Measurements from ENCODE around the gene HIRA. TPM values are rescaled to one million over a fixed set of nuclear protein-coding genes. Genes with fewer than 3 reads are reported as not detected.
"Not testable (repeated sequence)": the region's sequence is repeated elsewhere in the genome, so short reads cannot be mapped to it uniquely, and the experiment has no call there.

Gene HIRA
- total RNA-seq, 1 experiment from 2014 or later: 27.0 TPM

- DNase-seq (ENCODE audit: low read depth): no peak
Measured at GRCh38 chr22:19440411-19441195, 9.1 kb upstream of the HIRA start.

GRCh38 chr22:19438298-19438697, 6.8 kb upstream of the HIRA start:
- no peak for DNase-seq (ENCODE audit: low read depth)

GRCh38 chr22:19436444-19437161, 5.1 kb upstream of the HIRA start:
- DNase-seq (ENCODE audit: low read depth): not testable (repeated sequence)

- no peak for DNase-seq (ENCODE audit: low read depth)
Measured at GRCh38 chr22:19434829-19435580, 3.5 kb upstream of the HIRA start.

GRCh38 chr22:19434401-19434800, 2.9 kb upstream of the HIRA start:
- DNase-seq (ENCODE audit: low read depth): no peak

- DNase-seq (ENCODE audit: low read depth): peak; percentile 94
Measured at GRCh38 chr22:19432133-19432851, 759 bp upstream of the HIRA start, which contains the start of gene MRPL40. Gene MRPL40 (plus strand): TSS chr22:19432545. CDS start chr22:19432555, 10 bp downstream.

- DNase-seq (ENCODE audit: low read depth): peak; percentile 31
Measured at GRCh38 chr22:19430890-19431541, 517 bp downstream of the HIRA start.

- peak; percentile 60 for DNase-seq (ENCODE audit: low read depth)
Measured at GRCh38 chr22:19429950-19430889, 1.3 kb downstream of the HIRA start.

- DNase-seq (ENCODE audit: low read depth): no peak
Measured at GRCh38 chr22:19424186-19424500, 7.4 kb downstream of the HIRA start.

- no peak for DNase-seq (ENCODE audit: low read depth)
Measured at GRCh38 chr22:19422440-19423301, 8.9 kb downstream of the HIRA start.

GRCh38 chr22:19420321-19420720, 11.2 kb downstream of the HIRA start:
- DNase-seq (ENCODE audit: low read depth): no peak

GRCh38 chr22:19419464-19420178, 11.9 kb downstream of the HIRA start:
- DNase-seq (ENCODE audit: low read depth): no peak

- DNase-seq (ENCODE audit: low read depth): no peak
Measured at GRCh38 chr22:19419086-19419463, 12.5 kb downstream of the HIRA start.

GRCh38 chr22:19412923-19413322, 18.6 kb downstream of the HIRA start:
- DNase-seq (ENCODE audit: low read depth): no peak

GRCh38 chr22:19412478-19412877, 19.1 kb downstream of the HIRA start:
- no peak for DNase-seq (ENCODE audit: low read depth)

- DNase-seq (ENCODE audit: low read depth): no peak
Measured at GRCh38 chr22:19411690-19412045, 19.9 kb downstream of the HIRA start.

GRCh38 chr22:19410941-19411689, 20.4 kb downstream of the HIRA start:
- no peak for DNase-seq (ENCODE audit: low read depth)
